Stomach (tissue), 9 donors: Measurements from ENCODE around the gene ARMH1. TPM values are rescaled to one million over a fixed set of nuclear protein-coding genes. Genes with fewer than 3 reads are reported as not detected.
"Not testable (repeated sequence)": the region's sequence is repeated elsewhere in the genome, so short reads cannot be mapped to it uniquely, and the experiment has no call there.

Experiments used
- DNase-seq, 2 donors: peaks; one replicate each; pipeline versions ENCODE4 v3.0.0 to v3.0.0-alpha.2; 2013 to 2019
- H3K27ac ChIP-seq, 5 donors: fragments of 200-600 bp in 4 of 5; sonication (generic) in 4 of 5; one replicate each; pipeline ENCODE4 v1.5.1; 2013 to 2019; ENCODE audit warnings: mild to moderate bottlenecking in 1 of 5, moderate library complexity in 1 of 5
- H3K27me3 ChIP-seq, 3 donors: fragments of 200-600 bp; sonication (generic); one replicate each; pipeline ENCODE4 v1.5.1; 2017 to 2019; ENCODE audit warnings: mixed run types in 1 of 3
- H3K36me3 ChIP-seq, 4 donors: fragments of 200-600 bp; sonication (generic); 1 replicate in 3 of 4; 2 replicates in 1 of 4; pipeline ENCODE4 v1.5.1; 2016 to 2019
- H3K4me1 ChIP-seq, 4 donors: fragments of 200-600 bp; sonication (generic); one replicate each; pipeline ENCODE4 v1.5.1; 2016 to 2019
- H3K4me3 ChIP-seq, 4 donors: fragments of 200-600 bp; sonication (generic) in 3 of 4; one replicate each; pipeline ENCODE4 v1.5.1; 2016 to 2019; ENCODE audit warnings: mild to moderate bottlenecking in 1 of 4
- H3K9me3 ChIP-seq, 4 donors: fragments of 200-600 bp; sonication (generic); one replicate each; pipeline ENCODE4 v1.5.1; 2016 to 2019
- CTCF ChIP-seq, 7 experiments: fragments of 450-650 bp in 4 of 7; fragments of 200-600 bp in 3 of 7; sonication (generic) in 3 of 7; IDR thresholded peaks; one replicate each; pipeline ENCODE4 v1.5.1; 2016 to 2019; ENCODE audit warnings: antibody characterized with exemption in 7 of 7, control low read depth in 2 of 7, mild to moderate bottlenecking in 1 of 7
- EP300 ChIP-seq: sonication (generic); formaldehyde crosslinking; IDR thresholded peaks from one replicate; pipeline ENCODE4 v1.6.1; 2017; ENCODE audit warnings: antibody characterized with exemption
- POLR2A ChIP-seq, 4 donors: fragments of 450-650 bp; IDR thresholded peaks; one replicate each; pipeline ENCODE4 v1.6.1; 2016; ENCODE audit warnings: antibody characterized with exemption in 4 of 4, control low read depth in 2 of 4, mild to moderate bottlenecking in 1 of 4, moderate library complexity in 1 of 4
- POLR2AphosphoS5 ChIP-seq, 3 donors: sonication (generic); formaldehyde crosslinking; IDR thresholded peaks; one replicate each; pipeline ENCODE4 v1.6.1; 2016; ENCODE audit warnings: antibody characterized with exemption in 3 of 3
- WGBS, 5 donors: extraction: QIAGEN DNeasy Blood & Tissue Kit in 3 of 5; methylation state at CpG; one replicate each; pipeline versions ENCODE4 v1.1.5 to v1.1.7; 2013 to 2018; 5-methylcytosine and 5-hydroxymethylcytosine counted together
- intact Hi-C: fragments of 100-400 bp; cut with DNase I; formaldehyde crosslinking; loops from one replicate; pipeline ENCODE4 v1.15.1; 2023; ENCODE audit warnings: low total_unique reads
- polyA plus RNA-seq, 3 donors: library from polyadenylated mRNA; stranded (reverse); fragments of 200-250 nt; gene quantifications; one replicate each; pipeline ENCODE4 v1.2.3, GENCODE V29; 2013
- small RNA-seq, 4 donors: library from RNA; depleted of rRNA; stranded (forward); fragments of <200 nt; gene quantifications; one replicate each; pipeline ENCODE3, GENCODE V24; 2016
- total RNA-seq, 5 donors: library from RNA; depleted of rRNA; stranded (reverse); fragments of >200 nt; gene quantifications; one replicate each; pipeline versions ENCODE4 v1.1.0 to v1.2.3, GENCODE V29; 2014 to 2016
- donor health status: healthy with polysubstance abuse.
- donor health status: Bipolar disorder and iron deficiency.
- donor health status: healthy.

The ARMH1 gene
- total and polyA plus RNA-seq, 8 donors = 3.3 to 8.6 (median 4.4) TPM; not detected in 3

GRCh38 chr1:44757420-44757819 lies 82.9 kb downstream of the ARMH1 start:
- DNase-seq = no peak
- Histone ChIP-seq H3K27ac (no peak overlapping the region), H3K27me3 (no peaks in the 10 kb centered on the region), H3K4me1 (no peaks in the 10 kb centered on the region), H3K9me3 (no peaks in the 10 kb centered on the region), H3K4me3 (no peak overlapping the region), H3K36me3 (peaks cover 0 to 73% (median 34%) of the 10 kb centered on the region in 4 donors)
- TF ChIP-seq CTCF (IDR thresholded peaks at IDR 0.05) (no peak), POLR2AphosphoS5 (IDR thresholded peaks at IDR 0.05) (no peak), POLR2A (IDR thresholded peaks at IDR 0.05) (no peak), EP300 (no peak)
- intact Hi-C loops = no loop called here
- WGBS, 5 donors = 91 to 98% (median 95%) methylated on average over 2 of the region's 2 CpGs

GRCh38 chr1:44759077-44759476 lies 84.6 kb downstream of the ARMH1 start:
- Histone ChIP-seq H3K4me1 (no peaks in the 10 kb centered on the region), H3K27ac (no peak overlapping the region), H3K9me3 (no peaks in the 10 kb centered on the region), H3K27me3 (no peaks in the 10 kb centered on the region), H3K36me3 (peaks cover 0 to 72% (median 34%) of the 10 kb centered on the region in 4 donors), H3K4me3 (no peak overlapping the region)
- no peak for TF ChIP-seq POLR2A (IDR thresholded peaks at IDR 0.05)
- no peak for TF ChIP-seq EP300
- no peak for TF ChIP-seq CTCF (IDR thresholded peaks at IDR 0.05)
- TF ChIP-seq POLR2AphosphoS5 (IDR thresholded peaks at IDR 0.05) = no peak
- WGBS, 5 donors = 85 to 96% (median 93%) methylated on average over 5 to 11 of the region's 11 CpGs
- DNase-seq = no peak
- intact Hi-C loops = no loop called here

- Histone ChIP-seq H3K27ac (no peak overlapping the region), H3K9me3 (no peaks in the 10 kb centered on the region), H3K36me3 (peaks cover 0 to 56% (median 28%) of the 10 kb centered on the region in 4 donors), H3K4me3 (no peak overlapping the region), H3K4me1 (no peaks in the 10 kb centered on the region), H3K27me3 (no peaks in the 10 kb centered on the region)
- TF ChIP-seq POLR2A (IDR thresholded peaks at IDR 0.05) (no peak), EP300 (no peak), POLR2AphosphoS5 (IDR thresholded peaks at IDR 0.05) (no peak), CTCF (IDR thresholded peaks at IDR 0.05) (no peak)
- no peak for DNase-seq
- intact Hi-C loops = no loop called here
- WGBS, 5 donors = 90 to 98% (median 95%) methylated on average over 3 of the region's 3 CpGs
Observed at GRCh38 chr1:44760876-44761275, 86.4 kb downstream of the ARMH1 start.

- intact Hi-C loops, H3K4me3 ChIP-seq, H3K9me3 ChIP-seq, H3K27me3 ChIP-seq, H3K27ac ChIP-seq, DNase-seq, H3K4me1 ChIP-seq: not testable (repeated sequence)
- WGBS, 5 donors = 86 to 98% (median 93%) methylated on average over 6 of the region's 6 CpGs
- H3K36me3 ChIP-seq = peaks cover 0 to 38% (median 14%) of the 10 kb centered on the region in 4 donors
Observed at GRCh38 chr1:44766421-44766820, 91.9 kb downstream of the ARMH1 start.

Small RNA genes lying within 50 kb of the gene (small RNA-seq; reads per million reads assigned to genes)
- gene RNU5D-1 (0.54 to 7.9 (median 5.0) reads per million in 4 donors), gene RNU5F-1 (0 to 2.2 (median 0.05) reads per million in 4 donors)

Other genes with a start within 250 kb of the ARMH1 start
- 10 to 100 TPM in 1 of 5 donors, 1 to 10 TPM in 4; 2.4 to 22.8 (median 4.9) TPM for gene TMEM53, start 233 bp upstream of the ARMH1 start, total RNA-seq
- gene TMEM53, start 233 bp upstream of the ARMH1 start, polyA plus RNA-seq = 1 to 10 TPM; 6.9 to 9.4 (median 7.3) TPM
- gene RNU5D-1, start 56.5 kb downstream of the ARMH1 start, total RNA-seq = not detected
- not detected for gene RNU5D-1, start 56.5 kb downstream of the ARMH1 start, polyA plus RNA-seq
- 10 to 100 TPM in 3 of 5 donors, 1 to 10 TPM in 2; 2.3 to 34.8 (median 10.4) TPM for gene KIF2C, start 65.1 kb downstream of the ARMH1 start, total RNA-seq
- 1 to 10 TPM; 1.4 to 6.5 (median 1.9) TPM for gene KIF2C, start 65.1 kb downstream of the ARMH1 start, polyA plus RNA-seq
- 1,000 to 10,000 TPM in 4 of 5 donors, 100 to 1,000 TPM in 1; 322 to 2,657 (median 1,647) TPM for gene RPS8, start 100.8 kb downstream of the ARMH1 start, total RNA-seq
- gene RPS8, start 100.8 kb downstream of the ARMH1 start, polyA plus RNA-seq = 1,000 to 10,000 TPM; 2,591 to 3,429 (median 3,008) TPM
- 10 to 100 TPM in 1 of 5 donors, under 1 TPM in 1, not detected in 3; 0.87 to 60.0 TPM for gene BEST4, start 113.5 kb downstream of the ARMH1 start, total RNA-seq
- gene BEST4, start 113.5 kb downstream of the ARMH1 start, polyA plus RNA-seq = under 1 TPM in 1 of 3 donors, not detected in 2; 0.35 TPM
- 10 to 100 TPM in 4 of 5 donors, under 1 TPM in 1; 0.58 to 30.4 (median 24.3) TPM for gene PLK3, start 125.7 kb downstream of the ARMH1 start, total RNA-seq
- gene PLK3, start 125.7 kb downstream of the ARMH1 start, polyA plus RNA-seq = 10 to 100 TPM in 2 of 3 donors, 1 to 10 TPM in 1; 9.5 to 21.2 (median 13.5) TPM
- gene DYNLT4, start 132.6 kb downstream of the ARMH1 start, total RNA-seq = 10 to 100 TPM in 1 of 5 donors, not detected in 4; 25.5 TPM
- gene DYNLT4, start 132.6 kb downstream of the ARMH1 start, polyA plus RNA-seq = 1 to 10 TPM in 1 of 3 donors, under 1 TPM in 2; 0.38 to 4.4 (median 0.50) TPM
- gene BTBD19, start 133.8 kb downstream of the ARMH1 start, total RNA-seq = 1 to 10 TPM in 2 of 5 donors, under 1 TPM in 1, not detected in 2; 0.89 to 4.1 (median 2.9) TPM
- 1 to 10 TPM; 1.4 to 2.9 (median 2.8) TPM for gene BTBD19, start 133.8 kb downstream of the ARMH1 start, polyA plus RNA-seq
- 1 to 10 TPM in 2 of 5 donors, under 1 TPM in 1, not detected in 2; under 0.01 to 2.3 (median 1.8) TPM for gene PTCH2, start 168.5 kb downstream of the ARMH1 start, total RNA-seq
- under 1 TPM; 0.19 to 0.50 (median 0.31) TPM for gene PTCH2, start 168.5 kb downstream of the ARMH1 start, polyA plus RNA-seq